IgD-negative memory B cell (primary cell): ENCODE results near the gene EIF4E2. TPM values are rescaled to one million over a fixed set of nuclear protein-coding genes. Genes with fewer than 3 reads are reported as not detected.

Experiments used
- H3K27ac Mint-ChIP-seq, 3 donors: one replicate each; pipeline ENCODE4 v1.8.0; 2020 to 2022; ENCODE audit warnings: mild to moderate bottlenecking in 3 of 3, mixed read lengths in 3 of 3, moderate library complexity in 1 of 3
- H3K27me3 Mint-ChIP-seq: one replicate; pipeline ENCODE4 v1.8.0; 2021; ENCODE audit warnings: mixed read lengths
- H3K36me3 Mint-ChIP-seq: one replicate; pipeline ENCODE4 v1.8.0; 2020; ENCODE audit warnings: mild to moderate bottlenecking, mixed read lengths
- H3K4me1 Mint-ChIP-seq, 3 donors: one replicate each; pipeline ENCODE4 v1.8.0; 2020 to 2022; ENCODE audit warnings: mixed read lengths in 3 of 3, mild to moderate bottlenecking in 1 of 3
- H3K4me3 Mint-ChIP-seq, 4 donors: one replicate each; pipeline ENCODE4 v1.8.0; 2020 to 2022; ENCODE audit warnings: mild to moderate bottlenecking in 4 of 4, mixed read lengths in 4 of 4, moderate library complexity in 3 of 4
- H3K9me3 Mint-ChIP-seq, 3 donors: one replicate each; pipeline ENCODE4 v1.8.0; 2020 to 2021; ENCODE audit warnings: mixed read lengths in 3 of 3, mild to moderate bottlenecking in 1 of 3
- polyA plus RNA-seq: library from polyadenylated mRNA; unstranded; fragments of 300-500 nt; fragmentation: Illumina TruSeq; gene quantifications from one replicate; pipeline ENCODE4 v1.2.3, GENCODE V29; 2021

Gene EIF4E2
- polyA plus RNA-seq, 1 donor from 2014 or later, result 55.3 TPM

- Mint-ChIP-seq H3K4me3 (no peak overlapping the region), H3K4me1 (peaks cover 0 to 2% (median 2%) of the 10 kb centered on the region in 3 donors), H3K27me3 (peaks cover 16% of the 10 kb centered on the region), H3K36me3 (no peaks in the 10 kb centered on the region), H3K9me3 (no peaks in the 10 kb centered on the region), H3K27ac (no peak overlapping the region)
These were observed 33.9 kb upstream of the EIF4E2 start for GRCh38 chr2:232516551-232516950.

GRCh38 chr2:232518844-232519243 is 31.6 kb upstream of the EIF4E2 start:
- no peak overlapping the region for H3K4me3 Mint-ChIP-seq
- peaks cover 22% of the 10 kb centered on the region for H3K27me3 Mint-ChIP-seq
- H3K4me1 Mint-ChIP-seq, result peaks cover 0 to 4% (median 2%) of the 10 kb centered on the region in 3 donors
- H3K36me3 Mint-ChIP-seq, result no peaks in the 10 kb centered on the region
- H3K27ac Mint-ChIP-seq, result no peak overlapping the region
- no peaks in the 10 kb centered on the region for H3K9me3 Mint-ChIP-seq

GRCh38 chr2:232519581-232520438 is 30.7 kb upstream of the EIF4E2 start, which contains the start of gene PRSS56:
Gene PRSS56, plus strand, starts transcription at chr2:232520388. Its CDS starts 211 bp downstream, at chr2:232520599.
- peaks cover 29% of the 10 kb centered on the region for H3K27me3 Mint-ChIP-seq
- peaks cover 0 to 7% (median 2%) of the 10 kb centered on the region in 3 donors for H3K4me1 Mint-ChIP-seq
- peaks cover 0 to 2% (median 0%) of the 10 kb centered on the region in 3 donors for H3K9me3 Mint-ChIP-seq
- H3K27ac Mint-ChIP-seq, result no peak within 1 kb of the TSS
- no peaks in the 10 kb centered on the region for H3K36me3 Mint-ChIP-seq
- H3K4me3 Mint-ChIP-seq, result peak within 1 kb of the TSS in 1 of 4 donors; percentile 51

- Mint-ChIP-seq H3K27ac (no peak overlapping the region), H3K4me3 (peak overlapping the region in 1 of 4 donors; percentile 51), H3K9me3 (peaks cover 0 to 2% (median 0%) of the 10 kb centered on the region in 3 donors), H3K36me3 (no peaks in the 10 kb centered on the region), H3K27me3 (peaks cover 29% of the 10 kb centered on the region), H3K4me1 (peaks cover 0 to 7% (median 2%) of the 10 kb centered on the region in 3 donors)
These were observed 30.0 kb upstream of the EIF4E2 start for GRCh38 chr2:232520489-232520888.

GRCh38 chr2:232521098-232521497 is 29.4 kb upstream of the EIF4E2 start:
- Mint-ChIP-seq H3K27me3 (peaks cover 29% of the 10 kb centered on the region), H3K9me3 (peaks cover 0 to 2% (median 0%) of the 10 kb centered on the region in 3 donors), H3K4me3 (no peak overlapping the region), H3K36me3 (no peaks in the 10 kb centered on the region), H3K4me1 (peaks cover 0 to 7% (median 2%) of the 10 kb centered on the region in 3 donors), H3K27ac (no peak overlapping the region)

GRCh38 chr2:232521959-232522622 is 28.4 kb upstream of the EIF4E2 start:
- peaks cover 0 to 7% (median 2%) of the 10 kb centered on the region in 3 donors for H3K4me1 Mint-ChIP-seq
- H3K27ac Mint-ChIP-seq, result no peak overlapping the region
- peaks cover 32% of the 10 kb centered on the region for H3K27me3 Mint-ChIP-seq
- H3K9me3 Mint-ChIP-seq, result peaks cover 0 to 2% (median 0%) of the 10 kb centered on the region in 3 donors
- H3K4me3 Mint-ChIP-seq, result peak overlapping the region in 1 of 4 donors; percentile 73
- no peaks in the 10 kb centered on the region for H3K36me3 Mint-ChIP-seq

GRCh38 chr2:232522623-232523401 is 27.7 kb upstream of the EIF4E2 start:
- Mint-ChIP-seq H3K4me1 (peaks cover 0 to 7% (median 2%) of the 10 kb centered on the region in 3 donors), H3K36me3 (no peaks in the 10 kb centered on the region), H3K27me3 (peaks cover 34% of the 10 kb centered on the region), H3K9me3 (peaks cover 0 to 2% (median 0%) of the 10 kb centered on the region in 3 donors), H3K27ac (no peak overlapping the region), H3K4me3 (peak overlapping the region in 3 of 4 donors; percentile 50 to 86 (median 57))

GRCh38 chr2:232523402-232523681 is 27.1 kb upstream of the EIF4E2 start:
- no peaks in the 10 kb centered on the region for H3K36me3 Mint-ChIP-seq
- H3K4me1 Mint-ChIP-seq, result peaks cover 0 to 7% (median 2%) of the 10 kb centered on the region in 3 donors
- H3K9me3 Mint-ChIP-seq, result peaks cover 0 to 2% (median 0%) of the 10 kb centered on the region in 3 donors
- H3K27ac Mint-ChIP-seq, result no peak overlapping the region
- H3K27me3 Mint-ChIP-seq, result peaks cover 31% of the 10 kb centered on the region
- peak overlapping the region in 3 of 4 donors; percentile 50 to 86 (median 57) for H3K4me3 Mint-ChIP-seq

- peak overlapping the region in 3 of 4 donors; percentile 59 to 92 (median 83) for H3K4me3 Mint-ChIP-seq
- peaks cover 0 to 2% (median 0%) of the 10 kb centered on the region in 3 donors for H3K9me3 Mint-ChIP-seq
- H3K27me3 Mint-ChIP-seq, result peaks cover 32% of the 10 kb centered on the region
- no peak overlapping the region for H3K27ac Mint-ChIP-seq
- no peaks in the 10 kb centered on the region for H3K36me3 Mint-ChIP-seq
- peaks cover 0 to 7% (median 3%) of the 10 kb centered on the region in 3 donors for H3K4me1 Mint-ChIP-seq
These were observed 26.5 kb upstream of the EIF4E2 start for GRCh38 chr2:232523682-232524597.

GRCh38 chr2:232524771-232525170 is 25.7 kb upstream of the EIF4E2 start:
- H3K4me1 Mint-ChIP-seq, result peaks cover 0 to 7% (median 4%) of the 10 kb centered on the region in 3 donors
- H3K27me3 Mint-ChIP-seq, result peaks cover 29% of the 10 kb centered on the region
- H3K4me3 Mint-ChIP-seq, result peak overlapping the region in 2 of 4 donors; percentile 59 to 83
- H3K36me3 Mint-ChIP-seq, result no peaks in the 10 kb centered on the region
- H3K27ac Mint-ChIP-seq, result no peak overlapping the region
- H3K9me3 Mint-ChIP-seq, result peaks cover 0 to 2% (median 0%) of the 10 kb centered on the region in 3 donors

- no peak overlapping the region for H3K27ac Mint-ChIP-seq
- H3K36me3 Mint-ChIP-seq, result no peaks in the 10 kb centered on the region
- H3K27me3 Mint-ChIP-seq, result peaks cover 29% of the 10 kb centered on the region
- peaks cover 0 to 2% (median 0%) of the 10 kb centered on the region in 3 donors for H3K9me3 Mint-ChIP-seq
- H3K4me3 Mint-ChIP-seq, result no peak overlapping the region
- peaks cover 0 to 7% (median 4%) of the 10 kb centered on the region in 3 donors for H3K4me1 Mint-ChIP-seq
These were observed 25.3 kb upstream of the EIF4E2 start for GRCh38 chr2:232525199-232525598.

GRCh38 chr2:232525791-232526371 is 24.6 kb upstream of the EIF4E2 start, which contains the start of gene CHRND:
Gene CHRND, plus strand, starts transcription at chr2:232526160. Its CDS starts 56 bp downstream, at chr2:232526216.
- Mint-ChIP-seq H3K9me3 (peaks cover 0 to 2% (median 0%) of the 10 kb centered on the region in 3 donors), H3K27ac (no peak within 1 kb of the TSS), H3K27me3 (peaks cover 29% of the 10 kb centered on the region), H3K36me3 (no peaks in the 10 kb centered on the region), H3K4me1 (peaks cover 0 to 7% (median 4%) of the 10 kb centered on the region in 3 donors), H3K4me3 (no peak within 1 kb of the TSS)

- H3K4me3 Mint-ChIP-seq, result no peak overlapping the region
- H3K9me3 Mint-ChIP-seq, result peaks cover 0 to 2% (median 0%) of the 10 kb centered on the region in 3 donors
These were observed 24.0 kb upstream of the EIF4E2 start for GRCh38 chr2:232526372-232526941.

More at GRCh38 chr2:232526372-232526941, 24.0 kb upstream of the EIF4E2 start:
- Mint-ChIP-seq H3K36me3 (no peaks in the 10 kb centered on the region), H3K27ac (no peak overlapping the region), H3K4me1 (peaks cover 0 to 6% (median 3%) of the 10 kb centered on the region in 3 donors), H3K27me3 (peaks cover 30% of the 10 kb centered on the region)
